Measurements from ENCODE around the gene FBXO31.

Gene FBXO31

DNA sequence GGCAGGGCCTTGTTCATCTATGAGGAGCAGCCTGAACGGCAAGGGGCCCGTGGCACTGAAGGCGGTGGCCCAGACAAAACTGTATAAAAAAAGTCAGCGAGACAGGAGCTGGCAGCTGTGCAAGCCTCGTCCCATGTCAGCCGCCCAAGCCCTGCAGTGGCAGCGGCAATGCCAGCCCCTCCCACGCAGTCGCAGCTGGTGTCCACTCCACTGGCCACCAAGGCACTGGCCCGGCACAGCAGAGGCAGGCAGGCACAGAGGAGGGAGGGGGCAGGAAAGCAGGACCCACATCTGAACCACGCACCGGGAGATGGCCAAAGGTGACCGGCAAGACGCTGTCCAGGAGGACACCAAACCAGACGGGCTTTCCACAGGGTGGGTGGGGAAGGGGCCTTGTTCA lies 50.5 kb downstream of the FBXO31 start:
- Histone ChIP-seq H3F3A (ENCODE audit: insufficient read depth, low read length) (no peaks in the 10 kb centered on the region), H3K9me2 (ENCODE audit: low read depth, low read length) (no peaks in the 10 kb centered on the region), H3K4me2 (ENCODE audit: low read length) (no peak overlapping the region), H3K27ac (ENCODE audit: low read depth, low read length, poor library complexity, severe bottlenecking) (no peak overlapping the region), H3K27me3 (ENCODE audit: insufficient read depth, low read length) (no peaks in the 10 kb centered on the region), H3K4me3 (ENCODE audit: low read depth, low read length, poor library complexity, severe bottlenecking) (no peak overlapping the region), H3K79me2 (ENCODE audit: insufficient read depth, low read length) (no peaks in the 10 kb centered on the region), H3K9ac (ENCODE audit: low read length) (no peak overlapping the region), H3K9me3 (ENCODE audit: low read length) (no peaks in the 10 kb centered on the region), H4K20me1 (ENCODE audit: insufficient read depth, low read length) (no peaks in the 10 kb centered on the region), H2AFZ (ENCODE audit: low read length) (no peak overlapping the region), H3K4me1 (ENCODE audit: insufficient read depth, low read length, severe bottlenecking) (peaks cover 12% of the 10 kb centered on the region), H3K36me3 (ENCODE audit: insufficient read depth, low read length) (peaks cover 36% of the 10 kb centered on the region)
- no peak for TF ChIP-seq EZH2 (IDR thresholded peaks at IDR 0.05; ENCODE audit: borderline replicate concordance, low read length)
- TF ChIP-seq, protein P1, sequence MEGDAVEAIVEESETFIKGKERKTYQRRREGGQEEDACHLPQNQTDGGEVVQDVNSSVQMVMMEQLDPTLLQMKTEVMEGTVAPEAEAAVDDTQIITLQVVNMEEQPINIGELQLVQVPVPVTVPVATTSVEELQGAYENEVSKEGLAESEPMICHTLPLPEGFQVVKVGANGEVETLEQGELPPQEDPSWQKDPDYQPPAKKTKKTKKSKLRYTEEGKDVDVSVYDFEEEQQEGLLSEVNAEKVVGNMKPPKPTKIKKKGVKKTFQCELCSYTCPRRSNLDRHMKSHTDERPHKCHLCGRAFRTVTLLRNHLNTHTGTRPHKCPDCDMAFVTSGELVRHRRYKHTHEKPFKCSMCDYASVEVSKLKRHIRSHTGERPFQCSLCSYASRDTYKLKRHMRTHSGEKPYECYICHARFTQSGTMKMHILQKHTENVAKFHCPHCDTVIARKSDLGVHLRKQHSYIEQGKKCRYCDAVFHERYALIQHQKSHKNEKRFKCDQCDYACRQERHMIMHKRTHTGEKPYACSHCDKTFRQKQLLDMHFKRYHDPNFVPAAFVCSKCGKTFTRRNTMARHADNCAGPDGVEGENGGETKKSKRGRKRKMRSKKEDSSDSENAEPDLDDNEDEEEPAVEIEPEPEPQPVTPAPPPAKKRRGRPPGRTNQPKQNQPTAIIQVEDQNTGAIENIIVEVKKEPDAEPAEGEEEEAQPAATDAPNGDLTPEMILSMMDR (IDR thresholded peaks at IDR 0.05; ENCODE audit: low read length): no peak

DNA sequence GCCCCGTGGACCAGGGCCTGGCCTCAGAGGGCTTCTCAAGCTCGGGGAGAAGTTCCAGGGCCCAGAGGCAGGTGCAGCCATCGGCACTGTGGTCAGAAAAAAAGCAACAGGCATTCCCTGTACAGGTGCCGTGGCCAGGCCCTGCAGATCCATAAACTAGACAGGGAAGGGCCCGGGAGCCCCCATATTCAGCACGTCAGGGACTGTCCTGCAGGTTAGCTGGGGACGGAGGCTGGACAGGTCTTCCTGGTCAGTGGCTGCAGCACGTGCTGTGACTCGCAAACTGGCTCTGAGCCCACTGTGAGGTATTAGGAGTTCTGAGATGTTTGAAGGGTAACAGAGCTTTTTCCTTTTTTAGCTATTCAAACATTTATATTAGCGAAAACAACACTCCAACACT lies 51.4 kb downstream of the FBXO31 start:
- H3K36me3 ChIP-seq (ENCODE audit: insufficient read depth, low read length): peaks cover 36% of the 10 kb centered on the region
- peaks cover 6% of the 10 kb centered on the region for H3K4me1 ChIP-seq (ENCODE audit: insufficient read depth, low read length, severe bottlenecking)
- no peak overlapping the region for H3K4me2 ChIP-seq (ENCODE audit: low read length)
- H3K27me3 ChIP-seq (ENCODE audit: insufficient read depth, low read length): no peaks in the 10 kb centered on the region
- no peak overlapping the region for H2AFZ ChIP-seq (ENCODE audit: low read length)
- H3K79me2 ChIP-seq (ENCODE audit: insufficient read depth, low read length): no peaks in the 10 kb centered on the region
- no peak overlapping the region for H3K9ac ChIP-seq (ENCODE audit: low read length)
- no peak overlapping the region for H3K4me3 ChIP-seq (ENCODE audit: low read depth, low read length, poor library complexity, severe bottlenecking)
- no peaks in the 10 kb centered on the region for H4K20me1 ChIP-seq (ENCODE audit: insufficient read depth, low read length)
- no peak overlapping the region for H3K27ac ChIP-seq (ENCODE audit: low read depth, low read length, poor library complexity, severe bottlenecking)
- TF ChIP-seq, protein P1 (IDR thresholded peaks at IDR 0.05; ENCODE audit: low read length): no peak
- no peak for TF ChIP-seq EZH2 (IDR thresholded peaks at IDR 0.05; ENCODE audit: borderline replicate concordance, low read length)
- H3K9me2 ChIP-seq (ENCODE audit: low read depth, low read length): no peaks in the 10 kb centered on the region
- no peaks in the 10 kb centered on the region for H3F3A ChIP-seq (ENCODE audit: insufficient read depth, low read length)
- H3K9me3 ChIP-seq (ENCODE audit: low read length): no peaks in the 10 kb centered on the region

DNA sequence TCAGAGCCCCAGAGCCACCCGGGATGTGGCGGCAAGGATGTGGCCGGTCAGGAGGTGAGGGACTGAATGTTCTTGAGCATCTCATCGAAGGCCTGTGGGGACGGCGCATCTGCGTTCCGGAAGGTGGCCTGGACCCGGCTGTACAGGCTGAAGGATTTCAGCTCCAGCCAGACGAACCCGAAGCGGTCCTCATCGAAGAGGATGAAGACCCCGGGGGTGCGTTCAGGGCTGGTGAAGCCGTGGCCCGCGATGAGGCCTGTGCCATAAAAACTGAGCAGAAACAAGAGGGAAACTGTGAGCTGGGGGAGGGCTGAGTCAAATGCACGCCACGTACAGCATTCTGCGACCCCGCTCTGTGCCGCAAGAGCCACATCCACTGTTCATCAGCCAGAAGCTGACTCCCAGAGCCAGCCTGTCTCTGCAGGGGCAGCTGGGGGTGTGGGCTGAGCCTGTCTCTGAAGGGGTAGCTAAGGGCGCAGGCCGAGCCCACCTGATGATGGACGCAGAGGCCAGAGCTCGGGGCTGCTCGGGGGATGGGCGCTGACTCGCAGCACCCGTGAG lies 52.3 kb downstream of the FBXO31 start:
- Histone ChIP-seq H3K36me3 (ENCODE audit: insufficient read depth, low read length) (peaks cover 36% of the 10 kb centered on the region), H4K20me1 (ENCODE audit: insufficient read depth, low read length) (no peaks in the 10 kb centered on the region)

More for the DNA sequence above, 52.3 kb downstream of the FBXO31 start:
- H3F3A ChIP-seq (ENCODE audit: insufficient read depth, low read length): no peaks in the 10 kb centered on the region
- H3K4me2 ChIP-seq (ENCODE audit: low read length): no peak overlapping the region
- H3K4me1 ChIP-seq (ENCODE audit: insufficient read depth, low read length, severe bottlenecking): no peaks in the 10 kb centered on the region
- TF ChIP-seq, protein P1 (IDR thresholded peaks at IDR 0.05; ENCODE audit: low read length): no peak
- TF ChIP-seq EZH2 (IDR thresholded peaks at IDR 0.05; ENCODE audit: borderline replicate concordance, low read length): no peak
- no peak overlapping the region for H2AFZ ChIP-seq (ENCODE audit: low read length)
- no peaks in the 10 kb centered on the region for H3K79me2 ChIP-seq (ENCODE audit: insufficient read depth, low read length)
- H3K9me2 ChIP-seq (ENCODE audit: low read depth, low read length): no peaks in the 10 kb centered on the region
- no peak overlapping the region for H3K4me3 ChIP-seq (ENCODE audit: low read depth, low read length, poor library complexity, severe bottlenecking)
- H3K9ac ChIP-seq (ENCODE audit: low read length): no peak overlapping the region
- no peak overlapping the region for H3K27ac ChIP-seq (ENCODE audit: low read depth, low read length, poor library complexity, severe bottlenecking)
- no peaks in the 10 kb centered on the region for H3K9me3 ChIP-seq (ENCODE audit: low read length)
- H3K27me3 ChIP-seq (ENCODE audit: insufficient read depth, low read length): no peaks in the 10 kb centered on the region
